HCT116 (cell line): ENCODE measurements around the gene KRT2.

Experiments used
- EGR1 ChIP-seq: IDR thresholded peaks from 2 replicates; pipeline ENCODE4 v1.6.1; 2012; ENCODE audit warnings: low read depth
- EZH2 ChIP-seq: fragments of 200-600 bp; sonication (generic); IDR thresholded peaks from 2 replicates; pipeline ENCODE4 v1.6.1; 2017; ENCODE audit warnings: antibody characterized with exemption, mixed run types
- EZH2phosphoT487 ChIP-seq: fragments of 200-600 bp; IDR thresholded peaks from 2 replicates; pipeline ENCODE4 v1.6.1; 2018; ENCODE audit warnings: antibody characterized with exemption, borderline replicate concordance
- FOSL1 ChIP-seq: IDR thresholded peaks from 2 replicates; pipeline ENCODE4 v1.6.1; 2012; ENCODE audit warnings: low read depth
- POLR2A ChIP-seq: IDR thresholded peaks from 2 replicates; pipeline ENCODE4 v1.7.0; 2011; ENCODE audit warnings: borderline replicate concordance; ENCODE audit not compliant: insufficient read depth, insufficient read length; ENCODE audit errors: extremely low read depth
- POLR2AphosphoS5 ChIP-seq: IDR thresholded peaks from 2 replicates; pipeline ENCODE4 v1.6.1; 2011; ENCODE audit warnings: mild to moderate bottlenecking, low read depth, low read length, moderate library complexity
- RAD21 ChIP-seq: IDR thresholded peaks from 2 replicates; pipeline ENCODE4 v1.6.1; 2012; ENCODE audit warnings: low read depth, mild to moderate bottlenecking
- SP1 ChIP-seq: IDR thresholded peaks from 2 replicates; pipeline ENCODE4 v1.6.1; 2012; ENCODE audit warnings: low read depth
- YY1 ChIP-seq: IDR thresholded peaks from 2 replicates; pipeline ENCODE4 v1.6.1; 2011; ENCODE audit warnings: low read length, low read depth, moderate library complexity, mild to moderate bottlenecking; ENCODE audit not compliant: insufficient replicate concordance; ENCODE audit errors: extremely low read depth
- ZNF274 ChIP-seq: fragments of 200-500 bp; sonication (Bioruptor generic); IDR thresholded peaks from 2 replicates; pipeline ENCODE4 v1.6.1; 2014; ENCODE audit warnings: mild to moderate bottlenecking, low read depth, low read length, inconsistent platforms
- TF ChIP-seq, protein P1 (sequence below), 3 experiments: fragments of 200-600 bp in 1 of 3; sonication (generic) in 1 of 3; IDR thresholded peaks in 2 of 3; conservative IDR thresholded peaks in 1 of 3; 2 replicates each; pipeline ENCODE4 v1.5.1; 2012 to 2017; ENCODE audit warnings: low read depth in 2 of 3, low read length in 2 of 3, antibody characterized with exemption in 1 of 3, borderline replicate concordance in 1 of 3, control low read depth in 1 of 3, mild to moderate bottlenecking in 1 of 3, mixed read lengths in 1 of 3, mixed run types in 1 of 3, moderate library complexity in 1 of 3; ENCODE audit not compliant: insufficient read depth in 1 of 3
- TF ChIP-seq, protein P2 (sequence below): IDR thresholded peaks from 2 replicates; pipeline ENCODE4 v1.6.1; 2012; ENCODE audit warnings: low read depth
- TF ChIP-seq, protein P3 (sequence below): IDR thresholded peaks from 2 replicates; pipeline ENCODE4 v1.6.1; 2012
- TF ChIP-seq, protein P4 (sequence below): IDR thresholded peaks from 2 replicates; pipeline ENCODE4 v1.6.1; 2012

DNA sequence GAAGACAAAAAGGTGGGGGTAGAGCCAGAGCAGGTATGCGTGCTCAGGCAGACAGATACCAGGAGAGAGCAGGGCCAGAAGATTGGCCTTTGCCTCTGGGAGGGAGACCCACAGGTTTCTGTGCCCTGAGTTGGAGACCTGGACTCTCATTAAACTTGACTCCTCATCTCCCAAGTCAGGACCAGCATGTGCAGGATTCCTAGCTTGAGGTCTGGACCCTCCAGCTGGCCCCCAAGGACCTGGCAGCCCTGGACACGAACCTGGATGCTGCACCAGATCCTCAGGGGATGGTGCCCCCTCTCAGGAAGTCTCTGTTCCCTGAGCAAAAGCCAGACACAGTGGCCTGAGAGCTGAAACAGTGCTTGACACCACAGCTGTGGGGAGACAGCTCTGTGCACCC, 23.2 kb downstream of the KRT2 start:
- TF ChIP-seq RAD21 (no peak), POLR2A (no peak), EZH2 (no peak), SP1 (no peak), EZH2phosphoT487 (no peak), EGR1 (no peak), FOSL1 (no peak), ZNF274 (no peak), POLR2AphosphoS5 (no peak), YY1 (no peak)
- TF ChIP-seq, protein P1, sequence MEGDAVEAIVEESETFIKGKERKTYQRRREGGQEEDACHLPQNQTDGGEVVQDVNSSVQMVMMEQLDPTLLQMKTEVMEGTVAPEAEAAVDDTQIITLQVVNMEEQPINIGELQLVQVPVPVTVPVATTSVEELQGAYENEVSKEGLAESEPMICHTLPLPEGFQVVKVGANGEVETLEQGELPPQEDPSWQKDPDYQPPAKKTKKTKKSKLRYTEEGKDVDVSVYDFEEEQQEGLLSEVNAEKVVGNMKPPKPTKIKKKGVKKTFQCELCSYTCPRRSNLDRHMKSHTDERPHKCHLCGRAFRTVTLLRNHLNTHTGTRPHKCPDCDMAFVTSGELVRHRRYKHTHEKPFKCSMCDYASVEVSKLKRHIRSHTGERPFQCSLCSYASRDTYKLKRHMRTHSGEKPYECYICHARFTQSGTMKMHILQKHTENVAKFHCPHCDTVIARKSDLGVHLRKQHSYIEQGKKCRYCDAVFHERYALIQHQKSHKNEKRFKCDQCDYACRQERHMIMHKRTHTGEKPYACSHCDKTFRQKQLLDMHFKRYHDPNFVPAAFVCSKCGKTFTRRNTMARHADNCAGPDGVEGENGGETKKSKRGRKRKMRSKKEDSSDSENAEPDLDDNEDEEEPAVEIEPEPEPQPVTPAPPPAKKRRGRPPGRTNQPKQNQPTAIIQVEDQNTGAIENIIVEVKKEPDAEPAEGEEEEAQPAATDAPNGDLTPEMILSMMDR (IDR thresholded peaks at IDR 0.05 in 2 of 3, conservative IDR thresholded peaks at IDR 0.05 in 1 of 3; ENCODE audit: borderline replicate concordance in 1 of 3, insufficient read depth in 1 of 3, low read depth in 2 of 3, low read length in 2 of 3), result no peak
- TF ChIP-seq, protein P2, sequence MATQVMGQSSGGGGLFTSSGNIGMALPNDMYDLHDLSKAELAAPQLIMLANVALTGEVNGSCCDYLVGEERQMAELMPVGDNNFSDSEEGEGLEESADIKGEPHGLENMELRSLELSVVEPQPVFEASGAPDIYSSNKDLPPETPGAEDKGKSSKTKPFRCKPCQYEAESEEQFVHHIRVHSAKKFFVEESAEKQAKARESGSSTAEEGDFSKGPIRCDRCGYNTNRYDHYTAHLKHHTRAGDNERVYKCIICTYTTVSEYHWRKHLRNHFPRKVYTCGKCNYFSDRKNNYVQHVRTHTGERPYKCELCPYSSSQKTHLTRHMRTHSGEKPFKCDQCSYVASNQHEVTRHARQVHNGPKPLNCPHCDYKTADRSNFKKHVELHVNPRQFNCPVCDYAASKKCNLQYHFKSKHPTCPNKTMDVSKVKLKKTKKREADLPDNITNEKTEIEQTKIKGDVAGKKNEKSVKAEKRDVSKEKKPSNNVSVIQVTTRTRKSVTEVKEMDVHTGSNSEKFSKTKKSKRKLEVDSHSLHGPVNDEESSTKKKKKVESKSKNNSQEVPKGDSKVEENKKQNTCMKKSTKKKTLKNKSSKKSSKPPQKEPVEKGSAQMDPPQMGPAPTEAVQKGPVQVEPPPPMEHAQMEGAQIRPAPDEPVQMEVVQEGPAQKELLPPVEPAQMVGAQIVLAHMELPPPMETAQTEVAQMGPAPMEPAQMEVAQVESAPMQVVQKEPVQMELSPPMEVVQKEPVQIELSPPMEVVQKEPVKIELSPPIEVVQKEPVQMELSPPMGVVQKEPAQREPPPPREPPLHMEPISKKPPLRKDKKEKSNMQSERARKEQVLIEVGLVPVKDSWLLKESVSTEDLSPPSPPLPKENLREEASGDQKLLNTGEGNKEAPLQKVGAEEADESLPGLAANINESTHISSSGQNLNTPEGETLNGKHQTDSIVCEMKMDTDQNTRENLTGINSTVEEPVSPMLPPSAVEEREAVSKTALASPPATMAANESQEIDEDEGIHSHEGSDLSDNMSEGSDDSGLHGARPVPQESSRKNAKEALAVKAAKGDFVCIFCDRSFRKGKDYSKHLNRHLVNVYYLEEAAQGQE, result no peak
- TF ChIP-seq, protein P3, sequence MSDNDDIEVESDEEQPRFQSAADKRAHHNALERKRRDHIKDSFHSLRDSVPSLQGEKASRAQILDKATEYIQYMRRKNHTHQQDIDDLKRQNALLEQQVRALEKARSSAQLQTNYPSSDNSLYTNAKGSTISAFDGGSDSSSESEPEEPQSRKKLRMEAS, result no peak
- TF ChIP-seq, protein P4, sequence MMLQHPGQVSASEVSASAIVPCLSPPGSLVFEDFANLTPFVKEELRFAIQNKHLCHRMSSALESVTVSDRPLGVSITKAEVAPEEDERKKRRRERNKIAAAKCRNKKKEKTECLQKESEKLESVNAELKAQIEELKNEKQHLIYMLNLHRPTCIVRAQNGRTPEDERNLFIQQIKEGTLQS, result no peak
